ENCODE measurements around the gene ATG16L1. TPM values are rescaled to one million over a fixed set of nuclear protein-coding genes. Genes with fewer than 3 reads are reported as not detected.

Gene ATG16L1
- total RNA-seq, 1 experiment from 2014 or later: 43.2 TPM

GRCh38 chr2:233320470-233320869 is 69.0 kb downstream of the ATG16L1 start:
- BruUV-seq (replicated peaks): no TSS peak
- Histone ChIP-seq H3K27ac (ENCODE audit: low read depth, low read length, poor library complexity, severe bottlenecking) (no peak overlapping the region), H3K27me3 (replicated peaks; ENCODE audit: insufficient read depth, low read depth, low read length, poor library complexity) (no peaks in the 10 kb centered on the region), H3K4me1 (ENCODE audit: insufficient read depth, low read length, poor library complexity, severe bottlenecking) (no peaks in the 10 kb centered on the region), H3K36me3 (ENCODE audit: insufficient read depth, low read length, poor library complexity, severe bottlenecking) (no peaks in the 10 kb centered on the region), H3K4me3 (ENCODE audit: low read depth, low read length, poor library complexity, severe bottlenecking) (no peak overlapping the region), H3K9me3 (ENCODE audit: low read depth, low read length, poor library complexity, severe bottlenecking) (no peaks in the 10 kb centered on the region)
- no peak for DNase-seq (ENCODE audit: low spot score)
- no peak for TF ChIP-seq CTCF (conservative IDR thresholded peaks at IDR 0.05; ENCODE audit: low read depth, low read length)
- TF ChIP-seq EZH2 (IDR thresholded peaks at IDR 0.05; ENCODE audit: borderline replicate concordance, low read depth, low read length, poor library complexity, severe bottlenecking): no peak
- ChIA-PET CTCF (no interaction called here), POLR2A (ENCODE audit: low non-redundant PET) (no interaction called here)
- intact Hi-C loops (cut with micrococcal nuclease; ENCODE audit: unreplicated experiment): no loop called here

GRCh38 chr2:233321166-233321565 is 69.7 kb downstream of the ATG16L1 start:
- Histone ChIP-seq H3K4me3 (ENCODE audit: low read depth, low read length, poor library complexity, severe bottlenecking) (no peak overlapping the region), H3K27me3 (replicated peaks; ENCODE audit: insufficient read depth, low read depth, low read length, poor library complexity) (no peaks in the 10 kb centered on the region), H3K27ac (ENCODE audit: low read depth, low read length, poor library complexity, severe bottlenecking) (no peak overlapping the region), H3K9me3 (ENCODE audit: low read depth, low read length, poor library complexity, severe bottlenecking) (no peaks in the 10 kb centered on the region), H3K36me3 (ENCODE audit: insufficient read depth, low read length, poor library complexity, severe bottlenecking) (no peaks in the 10 kb centered on the region), H3K4me1 (ENCODE audit: insufficient read depth, low read length, poor library complexity, severe bottlenecking) (no peaks in the 10 kb centered on the region)
- no TSS peak for BruUV-seq (replicated peaks)
- DNase-seq (ENCODE audit: low spot score): no peak
- POLR2A ChIA-PET (ENCODE audit: low non-redundant PET): no interaction called here
- CTCF ChIA-PET: no interaction called here
- TF ChIP-seq CTCF (conservative IDR thresholded peaks at IDR 0.05; ENCODE audit: low read depth, low read length) (no peak), EZH2 (IDR thresholded peaks at IDR 0.05; ENCODE audit: borderline replicate concordance, low read depth, low read length, poor library complexity, severe bottlenecking) (no peak)
- intact Hi-C loops (cut with micrococcal nuclease; ENCODE audit: unreplicated experiment): no loop called here

- H3K9me3 ChIP-seq (ENCODE audit: low read depth, low read length, poor library complexity, severe bottlenecking): no peaks in the 10 kb centered on the region
- no peaks in the 10 kb centered on the region for H3K36me3 ChIP-seq (ENCODE audit: insufficient read depth, low read length, poor library complexity, severe bottlenecking)
- no TSS peak for BruUV-seq (replicated peaks)
- DNase-seq (ENCODE audit: low spot score): no peak
- ChIA-PET CTCF (no interaction called here), POLR2A (ENCODE audit: low non-redundant PET) (no interaction called here)
- no peak overlapping the region for H3K4me3 ChIP-seq (ENCODE audit: low read depth, low read length, poor library complexity, severe bottlenecking)
- H3K27ac ChIP-seq (ENCODE audit: low read depth, low read length, poor library complexity, severe bottlenecking): no peak overlapping the region
- H3K27me3 ChIP-seq (replicated peaks; ENCODE audit: insufficient read depth, low read depth, low read length, poor library complexity): no peaks in the 10 kb centered on the region
- TF ChIP-seq CTCF (conservative IDR thresholded peaks at IDR 0.05; ENCODE audit: low read depth, low read length) (no peak), EZH2 (IDR thresholded peaks at IDR 0.05; ENCODE audit: borderline replicate concordance, low read depth, low read length, poor library complexity, severe bottlenecking) (no peak)
- intact Hi-C loops (cut with micrococcal nuclease; ENCODE audit: unreplicated experiment): no loop called here
- H3K4me1 ChIP-seq (ENCODE audit: insufficient read depth, low read length, poor library complexity, severe bottlenecking): peaks cover 1% of the 10 kb centered on the region
Observed at GRCh38 chr2:233323851-233324250, 72.4 kb downstream of the ATG16L1 start.
